ENCODE data around the gene CDC45. TPM values are rescaled to one million over a fixed set of nuclear protein-coding genes. Genes with fewer than 3 reads are reported as not detected.

CDC45 gene
- polyA plus RNA-seq, 2 donors: 9.6 to 12.1 TPM

- no peak overlapping the region for H3K4me3 ChIP-seq (ENCODE audit: low read depth in 1 of 2, low read length in 2 of 2)
- peaks cover 0 to 2% of the 10 kb centered on the region in 2 donors for H3K4me1 ChIP-seq (ENCODE audit: control insufficient read depth in 2 of 2, insufficient read depth in 2 of 2, low read length in 1 of 2)
- no peaks in the 10 kb centered on the region for H3K27me3 ChIP-seq (ENCODE audit: control insufficient read depth in 1 of 2, insufficient read depth in 2 of 2, low read length in 2 of 2)
- no peaks in the 10 kb centered on the region for H3K9me3 ChIP-seq (ENCODE audit: control insufficient read depth in 2 of 2, insufficient read depth in 1 of 2, low read depth in 1 of 2, low read length in 1 of 2)
- no peak overlapping the region for H3K27ac ChIP-seq (ENCODE audit: low read depth in 2 of 2, low read length in 1 of 2)
- 89 to 95% methylated on average over 2 of the region's 2 CpGs for WGBS, 2 donors
- no peaks in the 10 kb centered on the region for H3K36me3 ChIP-seq (ENCODE audit: control insufficient read depth in 2 of 2, insufficient read depth in 2 of 2, low read length in 1 of 2)
These were observed 80.2 kb downstream of the CDC45 start for GRCh38 chr22:19559956-19560355.

GRCh38 chr22:19565382-19566278, 85.9 kb downstream of the CDC45 start:
- Histone ChIP-seq H3K4me1 (ENCODE audit: control insufficient read depth in 2 of 2, insufficient read depth in 2 of 2, low read length in 1 of 2) (no peaks in the 10 kb centered on the region), H3K9me3 (ENCODE audit: control insufficient read depth in 2 of 2, insufficient read depth in 1 of 2, low read depth in 1 of 2, low read length in 1 of 2) (no peaks in the 10 kb centered on the region), H3K36me3 (ENCODE audit: control insufficient read depth in 2 of 2, insufficient read depth in 2 of 2, low read length in 1 of 2) (no peaks in the 10 kb centered on the region), H3K27me3 (ENCODE audit: control insufficient read depth in 1 of 2, insufficient read depth in 2 of 2, low read length in 2 of 2) (no peaks in the 10 kb centered on the region), H3K4me3 (ENCODE audit: low read depth in 1 of 2, low read length in 2 of 2) (no peak overlapping the region), H3K27ac (ENCODE audit: low read depth in 2 of 2, low read length in 1 of 2) (no peak overlapping the region)
- WGBS, 2 donors: 66 to 70% methylated on average over 11 of the region's 11 CpGs

DNA sequence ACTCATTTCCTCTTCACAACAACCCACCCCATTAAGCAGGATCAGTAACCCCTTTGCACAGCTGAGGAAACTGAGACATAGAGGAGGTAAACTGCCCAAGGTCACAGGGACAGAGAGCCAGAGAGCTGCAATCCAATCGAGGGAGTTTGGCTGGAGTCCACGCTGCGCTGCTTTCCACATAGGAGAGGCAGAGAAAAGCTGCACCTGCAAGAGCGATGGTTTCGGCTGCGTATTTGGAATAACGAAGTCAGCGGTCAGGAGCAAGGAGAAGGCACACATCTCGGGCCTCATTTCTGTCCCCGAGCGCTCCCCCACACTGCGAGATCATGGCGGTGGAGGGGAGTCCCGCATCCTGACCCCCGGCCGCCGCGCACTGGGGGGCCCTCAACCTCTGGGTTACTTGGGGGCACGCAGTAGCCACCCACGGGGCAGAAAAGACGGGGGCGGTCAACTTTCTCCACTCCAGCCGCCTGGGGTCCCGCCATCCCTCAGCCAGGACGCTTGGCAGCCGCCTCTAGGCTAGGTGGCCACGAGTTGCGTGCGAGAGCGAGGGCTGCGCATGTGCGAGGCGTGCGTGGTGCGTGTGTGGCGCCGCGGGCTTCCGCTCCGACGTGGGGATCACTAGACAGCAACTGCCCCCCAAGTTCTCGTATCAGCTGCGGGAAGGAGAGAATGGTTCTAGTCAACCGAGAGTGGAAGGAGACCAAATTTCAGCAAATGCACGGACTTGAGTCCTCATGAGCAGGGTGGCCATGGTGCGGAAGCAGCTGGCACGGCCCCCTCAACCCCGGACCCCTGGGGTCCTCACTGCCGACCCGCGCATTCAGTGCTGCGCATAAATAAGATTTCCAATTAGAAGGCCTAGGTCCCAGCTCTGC, 86.8 kb downstream of the CDC45 start:
- no peaks in the 10 kb centered on the region for H3K27me3 ChIP-seq (ENCODE audit: control insufficient read depth in 1 of 2, insufficient read depth in 2 of 2, low read length in 2 of 2)
- no peak overlapping the region for H3K27ac ChIP-seq (ENCODE audit: low read depth in 2 of 2, low read length in 1 of 2)
- no peaks in the 10 kb centered on the region for H3K9me3 ChIP-seq (ENCODE audit: control insufficient read depth in 2 of 2, insufficient read depth in 1 of 2, low read depth in 1 of 2, low read length in 1 of 2)
- H3K36me3 ChIP-seq (ENCODE audit: control insufficient read depth in 2 of 2, insufficient read depth in 2 of 2, low read length in 1 of 2): no peaks in the 10 kb centered on the region
- no peaks in the 10 kb centered on the region for H3K4me1 ChIP-seq (ENCODE audit: control insufficient read depth in 2 of 2, insufficient read depth in 2 of 2, low read length in 1 of 2)
- 89 to 90% methylated on average over 45 to 52 of the region's 52 CpGs for WGBS, 2 donors
- H3K4me3 ChIP-seq (ENCODE audit: low read depth in 1 of 2, low read length in 2 of 2): no peak overlapping the region

DNA sequence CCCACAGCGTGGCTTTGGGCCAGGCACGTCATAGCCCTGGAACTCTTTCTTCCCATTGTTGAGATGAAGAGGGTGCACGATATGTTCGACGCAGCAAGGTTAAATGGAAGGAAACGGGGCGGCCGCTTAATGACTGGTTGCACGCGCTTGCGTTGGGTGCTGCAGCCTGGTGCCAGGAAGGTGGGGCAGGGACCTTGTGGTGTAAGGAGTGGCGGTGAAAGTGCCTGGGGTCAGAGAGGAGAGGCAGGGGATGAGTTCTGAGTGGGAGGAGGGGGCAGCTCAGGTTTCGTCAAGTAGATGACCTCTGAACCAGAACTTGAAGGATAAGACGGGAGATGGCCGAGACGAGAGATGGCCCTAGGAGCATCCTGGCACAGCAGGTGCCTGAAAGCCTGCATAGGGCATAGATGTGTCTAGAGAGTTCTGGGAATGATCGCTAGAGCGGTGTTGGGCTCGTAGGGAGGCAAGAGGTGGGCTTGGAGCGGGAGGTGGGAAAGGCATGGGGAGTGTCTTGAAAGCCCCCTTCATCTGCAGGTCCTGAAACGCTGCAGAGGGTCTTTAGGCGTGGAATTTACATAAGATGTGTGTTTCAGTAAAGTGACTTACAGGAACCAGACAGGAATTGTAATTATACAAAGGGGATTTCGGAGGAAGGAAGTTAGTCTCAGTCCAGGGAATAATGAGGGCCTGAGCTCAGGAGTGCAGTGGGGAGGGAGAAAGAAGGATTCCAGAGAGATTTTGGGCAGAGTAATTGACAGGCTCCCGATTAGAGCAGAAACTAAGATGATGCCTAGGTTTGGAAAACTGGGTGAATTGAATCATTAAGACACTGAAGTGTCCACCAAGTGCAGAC, 87.7 kb downstream of the CDC45 start:
- no peaks in the 10 kb centered on the region for H3K27me3 ChIP-seq (ENCODE audit: control insufficient read depth in 1 of 2, insufficient read depth in 2 of 2, low read length in 2 of 2)
- 80 to 81% methylated on average over 24 of the region's 24 CpGs for WGBS, 2 donors
- H3K4me1 ChIP-seq (ENCODE audit: control insufficient read depth in 2 of 2, insufficient read depth in 2 of 2, low read length in 1 of 2): peaks cover 0 to 5% of the 10 kb centered on the region in 2 donors
- no peak overlapping the region for H3K27ac ChIP-seq (ENCODE audit: low read depth in 2 of 2, low read length in 1 of 2)
- no peaks in the 10 kb centered on the region for H3K9me3 ChIP-seq (ENCODE audit: control insufficient read depth in 2 of 2, insufficient read depth in 1 of 2, low read depth in 1 of 2, low read length in 1 of 2)
- no peak overlapping the region for H3K4me3 ChIP-seq (ENCODE audit: low read depth in 1 of 2, low read length in 2 of 2)
- H3K36me3 ChIP-seq (ENCODE audit: control insufficient read depth in 2 of 2, insufficient read depth in 2 of 2, low read length in 1 of 2): no peaks in the 10 kb centered on the region

DNA sequence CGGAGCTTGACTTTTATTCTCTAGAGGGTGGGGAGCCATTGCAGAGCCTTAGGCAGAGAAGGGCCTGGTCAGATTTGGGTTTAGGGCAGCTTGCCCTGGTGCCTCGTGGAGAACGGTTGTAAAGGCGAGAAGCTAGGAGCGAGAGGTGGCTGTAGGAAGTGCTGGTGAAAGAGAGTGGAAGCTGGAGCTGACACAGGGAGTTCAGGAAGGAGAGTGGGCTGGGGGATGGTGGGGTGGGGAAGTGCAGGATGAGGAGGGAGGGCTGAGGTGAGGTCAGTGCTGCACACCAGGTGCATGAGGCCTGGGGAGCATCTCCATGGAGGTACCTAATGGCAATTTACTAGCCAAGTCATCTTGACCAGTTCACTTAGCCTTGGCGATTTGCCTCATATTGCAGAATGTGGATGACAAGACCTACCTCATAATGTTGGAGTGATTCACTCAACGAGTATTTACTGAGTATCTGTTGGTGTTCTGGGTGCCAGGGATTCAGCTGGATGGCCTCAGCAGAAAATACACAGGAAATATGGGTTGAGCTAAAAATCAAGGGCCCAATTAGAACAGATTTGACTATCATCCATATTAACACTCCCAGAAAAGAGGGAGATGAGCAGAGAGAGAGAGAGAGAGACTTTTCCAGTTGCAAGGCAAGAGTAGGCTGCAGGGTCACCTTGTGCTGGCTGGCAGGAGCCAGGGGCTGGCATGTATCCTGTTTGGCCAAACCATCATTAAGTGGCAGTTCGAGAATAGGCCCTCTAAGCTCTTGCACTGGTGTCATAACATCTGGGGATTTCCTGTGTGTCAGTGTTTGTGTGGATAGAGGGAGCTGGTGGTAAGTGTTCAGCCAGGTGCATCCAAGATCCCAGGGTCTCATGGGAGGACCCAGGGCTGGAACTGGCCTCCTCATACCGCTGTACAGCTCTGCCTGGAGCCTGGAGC, 88.9 kb downstream of the CDC45 start:
- no peaks in the 10 kb centered on the region for H3K36me3 ChIP-seq (ENCODE audit: control insufficient read depth in 2 of 2, insufficient read depth in 2 of 2, low read length in 1 of 2)
- H3K27me3 ChIP-seq (ENCODE audit: control insufficient read depth in 1 of 2, insufficient read depth in 2 of 2, low read length in 2 of 2): no peaks in the 10 kb centered on the region
- H3K27ac ChIP-seq (ENCODE audit: low read depth in 2 of 2, low read length in 1 of 2): no peak overlapping the region
- H3K4me3 ChIP-seq (ENCODE audit: low read depth in 1 of 2, low read length in 2 of 2): no peak overlapping the region
- 69 to 76% methylated on average over 9 of the region's 9 CpGs for WGBS, 2 donors
- H3K9me3 ChIP-seq (ENCODE audit: control insufficient read depth in 2 of 2, insufficient read depth in 1 of 2, low read depth in 1 of 2, low read length in 1 of 2): no peaks in the 10 kb centered on the region
- H3K4me1 ChIP-seq (ENCODE audit: control insufficient read depth in 2 of 2, insufficient read depth in 2 of 2, low read length in 1 of 2): peaks cover 0 to 7% of the 10 kb centered on the region in 2 donors

DNA sequence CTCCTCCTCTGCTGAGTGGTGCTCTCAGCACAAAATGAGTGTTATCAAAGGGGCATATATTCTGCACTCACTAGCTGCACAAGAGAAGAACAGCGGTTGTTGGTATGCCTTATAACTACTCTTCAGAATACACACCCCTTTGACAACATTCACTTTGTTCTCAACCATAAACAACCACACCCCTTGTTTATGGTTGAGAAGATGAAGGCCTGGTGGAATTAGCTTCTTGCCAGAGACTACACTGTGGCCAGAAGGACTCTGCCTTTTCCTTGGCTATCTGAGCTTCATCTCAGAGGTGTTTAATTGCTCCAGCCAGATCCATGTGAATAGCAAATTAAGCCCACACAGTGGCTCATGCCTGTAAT, 89.5 kb downstream of the CDC45 start:
- H3K27ac ChIP-seq (ENCODE audit: low read depth in 2 of 2, low read length in 1 of 2): no peak overlapping the region
- 59 to 85% methylated on average over 1 of the region's 1 CpG for WGBS, 2 donors
- H3K4me3 ChIP-seq (ENCODE audit: low read depth in 1 of 2, low read length in 2 of 2): no peak overlapping the region
- no peaks in the 10 kb centered on the region for H3K36me3 ChIP-seq (ENCODE audit: control insufficient read depth in 2 of 2, insufficient read depth in 2 of 2, low read length in 1 of 2)
- H3K27me3 ChIP-seq (ENCODE audit: control insufficient read depth in 1 of 2, insufficient read depth in 2 of 2, low read length in 2 of 2): no peaks in the 10 kb centered on the region
- peaks cover 0 to 7% of the 10 kb centered on the region in 2 donors for H3K4me1 ChIP-seq (ENCODE audit: control insufficient read depth in 2 of 2, insufficient read depth in 2 of 2, low read length in 1 of 2)
- H3K9me3 ChIP-seq (ENCODE audit: control insufficient read depth in 2 of 2, insufficient read depth in 1 of 2, low read depth in 1 of 2, low read length in 1 of 2): no peaks in the 10 kb centered on the region

- no peak overlapping the region for H3K27ac ChIP-seq (ENCODE audit: low read depth in 2 of 2, low read length in 1 of 2)
- no peak overlapping the region for H3K4me3 ChIP-seq (ENCODE audit: low read depth in 1 of 2, low read length in 2 of 2)
- H3K9me3 ChIP-seq (ENCODE audit: control insufficient read depth in 2 of 2, insufficient read depth in 1 of 2, low read depth in 1 of 2, low read length in 1 of 2): no peaks in the 10 kb centered on the region
- peaks cover 0 to 7% of the 10 kb centered on the region in 2 donors for H3K4me1 ChIP-seq (ENCODE audit: control insufficient read depth in 2 of 2, insufficient read depth in 2 of 2, low read length in 1 of 2)
- 82 to 92% methylated on average over 2 of the region's 2 CpGs for whole genome bisulfite sequencing, 2 donors
- H3K27me3 ChIP-seq (ENCODE audit: control insufficient read depth in 1 of 2, insufficient read depth in 2 of 2, low read length in 2 of 2): no peaks in the 10 kb centered on the region
- H3K36me3 ChIP-seq (ENCODE audit: control insufficient read depth in 2 of 2, insufficient read depth in 2 of 2, low read length in 1 of 2): no peaks in the 10 kb centered on the region
These were observed 90.3 kb downstream of the CDC45 start for GRCh38 chr22:19569976-19570375.

Measured in esophagus (tissue), 2 donors.